Activated naive CD4-positive, alpha-beta T cell treated with Interleukin-2 at 50 U/mL for 16 hours (primary cell): ENCODE measurements around the gene TMED9.

Experiments used
- DNase-seq: peaks from one replicate; pipeline ENCODE4 v3.0.0-alpha.2; 2020

TMED9 gene

GRCh38 chr5:177588413-177588909 is 3.5 kb upstream of the TMED9 start:
- DNase-seq = peak; percentile 12

- no peak for DNase-seq
Measured at GRCh38 chr5:177590406-177590805, 1.6 kb upstream of the TMED9 start.

DNA sequence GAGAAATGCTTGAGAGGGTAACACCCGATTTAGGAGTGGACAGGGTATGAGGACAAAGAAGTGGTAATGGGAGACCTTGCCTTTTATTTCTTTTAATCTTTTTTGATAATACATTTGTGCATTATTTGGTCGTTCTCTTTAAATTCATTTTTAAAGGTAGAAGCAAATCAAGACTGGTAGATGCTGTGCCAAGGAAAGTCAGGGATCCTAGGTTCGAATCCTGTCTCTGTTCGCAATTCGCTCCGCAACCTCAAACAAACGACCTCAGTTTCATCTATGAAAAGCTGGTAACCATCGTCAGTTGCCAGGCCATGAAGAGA is 353 bp upstream of the TMED9 start:
- DNase-seq = no peak

DNA sequence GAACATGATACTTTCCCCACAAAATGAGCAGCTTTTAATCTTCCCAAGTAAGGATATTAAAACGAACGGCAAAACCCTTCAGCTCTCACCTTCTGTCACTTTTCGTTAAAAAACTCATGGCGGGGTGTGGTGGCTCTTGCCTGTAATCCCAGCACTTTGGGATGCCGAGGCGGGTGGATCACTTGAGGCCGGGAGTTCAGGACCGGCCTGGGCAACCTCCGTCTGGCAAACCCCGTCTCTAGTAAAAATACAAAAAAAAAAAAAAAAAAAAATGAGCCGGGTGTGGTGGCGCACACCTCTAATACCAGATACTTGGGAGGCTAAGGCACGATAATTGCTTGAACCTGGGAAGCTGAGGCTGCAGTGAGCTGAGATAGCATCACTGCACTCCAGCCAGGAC is 902 bp downstream of the TMED9 start:
- no peak for DNase-seq

DNA sequence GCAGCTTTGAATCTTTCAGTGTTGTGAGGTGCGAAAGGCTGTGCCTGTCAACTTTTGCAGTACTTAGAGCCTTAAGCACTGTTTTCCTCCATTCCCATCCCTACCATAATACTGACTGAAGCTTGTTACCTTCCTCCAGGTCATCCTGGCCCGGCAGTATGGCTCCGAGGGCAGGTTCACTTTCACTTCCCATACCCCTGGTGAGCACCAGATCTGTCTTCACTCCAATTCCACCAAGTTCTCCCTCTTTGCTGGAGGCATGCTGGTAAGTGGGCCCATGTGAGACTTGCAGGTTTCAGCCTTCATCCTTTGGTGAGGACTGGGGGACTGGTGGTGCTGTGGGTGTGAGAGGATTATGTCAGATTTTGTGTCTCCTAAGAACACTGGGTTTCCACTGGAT is 1.5 kb downstream of the TMED9 start:
- DNase-seq = no peak

DNA sequence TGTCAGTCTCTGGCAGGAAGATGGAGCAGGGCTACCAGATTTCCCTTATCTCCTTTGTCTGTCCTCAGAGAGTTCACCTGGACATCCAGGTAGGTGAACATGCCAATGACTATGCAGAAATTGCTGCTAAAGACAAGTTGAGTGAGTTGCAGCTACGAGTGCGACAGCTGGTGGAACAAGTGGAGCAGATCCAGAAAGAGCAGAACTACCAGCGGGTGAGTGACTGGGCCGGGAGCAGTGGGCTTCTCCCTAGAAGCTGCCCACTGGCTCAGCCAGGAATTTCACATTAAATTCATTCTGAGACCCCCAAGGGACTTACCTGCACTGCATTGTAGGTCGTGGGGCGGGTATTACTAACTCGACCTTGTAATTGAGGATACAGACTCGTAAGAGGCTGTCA is 2.1 kb downstream of the TMED9 start:
- no peak for DNase-seq

- DNase-seq = no peak
Measured at GRCh38 chr5:177595026-177595585, 3.1 kb downstream of the TMED9 start.

GRCh38 chr5:177595991-177596774 is 4.2 kb downstream of the TMED9 start:
- no peak for DNase-seq

DNA sequence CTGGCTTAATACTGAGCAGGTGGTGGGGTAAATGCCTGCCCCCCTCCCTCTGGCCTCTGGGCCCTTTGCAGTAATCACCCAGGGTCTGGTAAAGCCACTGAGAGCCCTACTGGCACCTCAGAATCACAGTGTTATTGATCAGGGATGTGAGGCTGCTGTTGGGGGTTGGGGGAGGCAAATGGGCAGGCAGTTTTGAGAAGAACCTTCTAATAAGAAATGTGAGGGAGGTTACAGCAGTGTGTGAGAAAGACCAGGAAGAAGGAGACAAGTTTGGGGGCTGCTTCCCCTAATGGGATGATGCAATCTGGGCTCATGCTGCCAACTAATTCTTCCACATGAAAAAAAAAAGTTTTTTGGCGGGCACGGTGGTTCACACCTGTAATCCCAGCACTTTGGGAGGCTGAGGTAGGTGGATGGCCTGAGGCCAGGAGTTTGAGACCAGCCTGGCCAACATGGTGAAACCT is 4.8 kb downstream of the TMED9 start:
- DNase-seq = no peak

DNA sequence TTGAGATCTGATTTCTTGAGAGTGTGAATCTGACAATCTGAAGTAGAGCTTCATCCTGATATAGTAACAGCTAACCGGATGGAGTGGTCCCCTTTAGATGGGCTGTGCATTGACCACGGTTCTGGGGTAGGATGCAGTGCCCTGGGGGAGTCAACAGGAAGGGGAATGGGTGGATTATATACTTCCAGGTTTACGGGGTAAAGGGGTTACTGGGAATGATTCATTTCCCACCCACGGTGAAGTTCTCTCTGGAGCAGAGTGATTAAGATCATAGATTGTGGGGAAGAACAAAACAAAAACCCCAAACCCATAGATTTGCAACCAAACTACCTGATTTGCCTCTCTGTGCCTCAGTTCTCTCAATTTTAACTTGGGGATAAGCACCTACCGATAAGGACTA is 6.5 kb downstream of the TMED9 start:
- no peak for DNase-seq

GRCh38 chr5:177599731-177600507 is 7.9 kb downstream of the TMED9 start, which contains the start of gene B4GALT7:
Gene B4GALT7, plus strand, starts transcription at chr5:177600132. Its CDS starts 79 bp downstream, at chr5:177600211.
- DNase-seq = peak; percentile 86

DNA sequence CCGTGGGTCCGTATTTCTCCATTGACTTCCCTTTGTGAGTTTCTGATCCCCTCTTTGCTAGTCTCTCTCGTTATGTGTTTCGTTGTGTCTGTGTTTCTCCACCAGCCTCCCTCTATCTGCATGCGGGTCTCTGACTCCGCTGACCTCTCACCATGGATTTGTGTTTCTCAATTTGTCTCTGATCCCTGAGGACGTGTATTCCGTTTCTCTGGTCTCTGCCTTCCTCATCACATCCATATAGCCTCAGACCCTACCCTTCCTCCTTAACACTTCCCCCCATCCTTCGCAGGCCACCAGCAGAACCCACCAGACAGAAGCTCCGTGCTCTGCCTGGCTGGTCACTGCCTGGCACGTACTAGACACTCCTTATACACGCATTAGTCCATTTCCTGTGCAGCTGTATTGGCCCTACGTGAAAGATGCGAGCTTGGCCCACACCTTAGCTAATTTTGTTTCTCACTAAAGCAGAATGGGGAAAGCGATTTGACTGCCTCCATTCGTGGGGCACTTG is 8.6 kb downstream of the TMED9 start:
- DNase-seq = no peak

DNA sequence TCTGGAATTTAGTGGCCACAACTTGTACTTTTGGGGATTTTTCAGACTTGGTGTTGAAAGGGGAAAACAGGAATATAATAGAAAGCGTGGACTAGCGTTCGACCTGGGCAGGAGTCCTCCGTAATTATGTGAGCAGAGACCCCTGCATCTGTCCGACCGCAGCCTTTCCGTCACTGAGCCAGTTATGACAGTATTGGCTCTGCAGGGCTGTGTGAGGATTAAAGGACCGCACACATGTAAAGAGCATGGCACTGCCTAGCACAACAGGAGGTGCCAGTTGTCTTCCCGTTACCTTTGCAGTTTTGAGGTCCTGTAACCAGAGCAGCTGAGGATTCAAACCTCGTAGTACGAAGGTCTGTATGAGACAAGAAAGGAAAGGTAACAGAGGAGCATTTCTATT is 9.1 kb downstream of the TMED9 start:
- DNase-seq = no peak

DNA sequence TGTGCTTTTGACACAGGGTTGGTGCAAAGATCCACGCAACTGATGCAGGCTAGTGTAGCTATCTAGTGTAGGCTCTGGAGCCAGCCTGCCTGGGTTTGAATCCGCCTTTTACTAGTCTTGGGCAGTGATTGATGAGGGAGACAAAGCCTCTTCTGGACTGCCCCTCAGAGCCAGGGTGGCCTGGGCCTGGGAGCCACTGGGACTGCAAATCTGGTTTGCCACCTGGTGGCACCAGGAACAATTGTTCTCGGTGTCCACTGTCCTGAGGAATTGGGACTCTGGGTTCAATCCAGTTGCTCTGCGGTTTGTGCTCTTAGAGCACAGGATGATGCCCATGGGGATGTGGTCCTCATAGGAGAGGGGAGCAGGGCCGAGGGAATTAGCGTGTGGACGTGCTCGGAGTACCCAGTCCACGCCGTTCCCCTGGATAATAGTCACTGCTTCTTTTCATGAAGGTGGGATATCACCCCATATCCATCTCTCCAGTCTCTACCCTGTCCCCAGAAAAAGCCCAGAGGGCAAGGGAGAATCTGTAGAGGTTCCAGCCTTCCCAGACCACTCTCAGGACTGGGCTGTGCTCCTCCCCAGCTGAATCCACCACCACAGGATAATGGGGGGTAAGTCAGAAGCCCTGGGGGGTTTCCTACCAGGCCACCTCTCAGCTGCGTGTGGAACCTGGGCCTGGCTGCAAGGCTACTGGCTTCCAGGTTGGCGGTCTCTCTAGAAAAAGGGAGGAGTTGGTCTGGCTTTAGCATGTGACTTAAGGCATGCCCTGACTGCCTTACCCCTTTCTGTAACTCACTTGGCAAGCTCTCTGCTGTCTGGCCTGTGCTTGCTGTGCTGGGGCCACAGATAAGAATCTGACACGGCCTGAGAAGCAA is 9.8 kb downstream of the TMED9 start:
- no peak for DNase-seq

GRCh38 chr5:177602458-177602830 is 10.4 kb downstream of the TMED9 start:
- no peak for DNase-seq

DNA sequence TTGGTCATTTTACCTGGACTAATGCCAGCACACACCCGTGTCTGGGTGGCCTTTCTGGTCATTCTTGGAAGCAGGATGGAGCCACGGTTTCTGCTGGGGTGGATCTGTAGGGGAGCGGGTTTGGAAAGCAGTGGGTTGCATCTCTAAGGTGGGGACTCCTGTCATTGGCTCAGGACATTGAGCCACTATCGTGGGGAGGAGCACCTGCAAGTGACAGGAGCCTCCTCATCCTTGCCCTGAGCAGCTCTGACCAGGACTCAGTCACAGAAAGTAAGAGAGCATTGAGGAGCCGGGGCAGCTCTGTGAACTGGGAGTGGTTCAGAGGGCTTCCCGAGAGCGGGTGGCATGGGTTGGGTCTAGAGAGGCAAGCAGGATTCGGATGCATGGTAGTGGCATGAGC is 11.6 kb downstream of the TMED9 start:
- DNase-seq = no peak

- DNase-seq = no peak
Measured at GRCh38 chr5:177604116-177604521, 12.1 kb downstream of the TMED9 start.

DNA sequence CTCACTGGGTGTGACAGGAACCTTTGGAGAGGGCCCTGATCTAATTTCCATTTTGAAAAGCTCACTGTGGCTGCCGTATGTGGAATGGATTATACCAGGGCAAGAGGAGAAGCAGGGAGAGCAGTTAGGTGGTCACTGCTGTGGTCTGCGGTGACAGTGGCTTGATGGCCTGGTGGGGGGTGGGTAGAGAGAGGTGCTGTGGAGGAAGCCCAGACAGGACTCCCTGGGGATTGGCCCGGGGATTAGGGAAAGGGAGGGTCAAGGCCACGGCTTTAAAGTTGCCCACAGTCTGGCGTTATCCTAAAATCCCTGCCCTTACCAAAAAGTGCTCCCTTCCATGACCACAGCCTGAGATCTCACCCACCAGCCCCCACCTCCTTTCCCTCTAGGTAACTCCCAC is 12.7 kb downstream of the TMED9 start:
- no peak for DNase-seq

- no peak for DNase-seq
Measured at GRCh38 chr5:177605078-177605477, 13.1 kb downstream of the TMED9 start.

- DNase-seq = no peak
Measured at GRCh38 chr5:177605667-177606066, 13.7 kb downstream of the TMED9 start.

DNA sequence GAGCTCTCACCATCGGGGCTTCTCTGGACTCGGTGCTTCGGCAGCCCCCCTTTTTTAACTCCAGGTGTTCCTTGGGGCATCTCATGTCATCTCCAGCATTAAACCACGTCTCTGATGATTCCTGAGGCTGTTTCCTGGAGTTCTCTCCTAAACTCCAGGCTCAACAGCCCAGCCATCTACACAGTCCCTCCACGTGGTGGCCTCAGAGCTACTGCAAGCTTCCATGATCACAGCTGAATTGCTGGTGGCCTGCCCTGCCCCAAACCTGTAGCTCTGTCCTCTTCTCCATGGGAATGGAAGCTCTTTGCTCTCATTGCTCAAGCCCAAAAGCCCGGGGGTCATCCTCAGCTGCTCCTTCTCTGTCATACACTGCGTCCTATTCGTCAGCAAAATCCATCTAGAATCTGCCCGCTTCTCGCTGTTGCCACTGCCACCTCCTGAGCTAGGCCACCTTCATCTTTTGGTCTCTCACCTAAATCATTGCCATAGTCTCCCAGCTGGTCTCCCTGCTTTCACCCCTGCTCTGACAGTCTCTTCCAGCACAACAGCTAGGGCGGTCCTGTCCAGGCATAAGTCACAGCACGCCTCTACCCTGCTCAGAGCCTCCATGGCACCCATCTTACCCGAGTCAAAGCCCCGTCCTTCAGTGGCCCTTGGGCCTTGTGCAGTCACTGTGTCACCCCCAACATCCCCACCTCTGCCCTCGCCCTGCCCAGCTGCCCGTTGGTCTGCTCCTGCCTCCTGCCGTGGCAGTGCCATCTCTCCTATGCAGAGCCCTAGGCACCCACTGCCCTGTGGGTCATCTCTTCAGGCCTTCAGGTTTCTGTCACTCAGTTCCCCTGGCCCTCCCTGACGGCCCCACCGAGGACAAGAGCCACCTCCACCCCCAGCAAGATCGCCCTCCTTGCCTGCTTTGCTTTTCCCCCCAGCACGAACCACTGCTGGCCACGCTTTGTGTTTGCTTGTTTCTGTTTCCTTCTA is 14.4 kb downstream of the TMED9 start:
- no peak for DNase-seq

DNA sequence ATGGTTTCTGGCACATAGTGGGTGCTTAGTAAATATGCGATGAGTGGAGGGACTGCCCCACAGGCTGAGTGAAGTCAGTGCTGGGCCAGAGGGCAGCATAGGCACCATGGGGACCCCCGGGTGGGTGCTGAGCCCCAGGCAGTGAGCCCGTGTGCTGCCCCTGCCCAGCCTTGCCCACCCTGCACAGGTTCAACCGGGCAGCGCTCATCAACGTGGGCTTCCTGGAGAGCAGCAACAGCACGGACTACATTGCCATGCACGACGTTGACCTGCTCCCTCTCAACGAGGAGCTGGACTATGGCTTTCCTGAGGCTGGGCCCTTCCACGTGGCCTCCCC is 15.1 kb downstream of the TMED9 start:
- DNase-seq = no peak
